SH-SY5Y (cell line): ENCODE measurements around the gene SF3A2.

ENCODE experiments used
- GATA2 ChIP-seq: IDR thresholded peaks from 2 replicates; pipeline ENCODE4 v1.6.1; 2011; ENCODE audit warnings: mild to moderate bottlenecking, low read depth, low read length
- GATA3 ChIP-seq: IDR thresholded peaks from 2 replicates; pipeline ENCODE4 v1.6.1; 2011; ENCODE audit warnings: low read depth, mild to moderate bottlenecking, low read length, moderate library complexity

DNA sequence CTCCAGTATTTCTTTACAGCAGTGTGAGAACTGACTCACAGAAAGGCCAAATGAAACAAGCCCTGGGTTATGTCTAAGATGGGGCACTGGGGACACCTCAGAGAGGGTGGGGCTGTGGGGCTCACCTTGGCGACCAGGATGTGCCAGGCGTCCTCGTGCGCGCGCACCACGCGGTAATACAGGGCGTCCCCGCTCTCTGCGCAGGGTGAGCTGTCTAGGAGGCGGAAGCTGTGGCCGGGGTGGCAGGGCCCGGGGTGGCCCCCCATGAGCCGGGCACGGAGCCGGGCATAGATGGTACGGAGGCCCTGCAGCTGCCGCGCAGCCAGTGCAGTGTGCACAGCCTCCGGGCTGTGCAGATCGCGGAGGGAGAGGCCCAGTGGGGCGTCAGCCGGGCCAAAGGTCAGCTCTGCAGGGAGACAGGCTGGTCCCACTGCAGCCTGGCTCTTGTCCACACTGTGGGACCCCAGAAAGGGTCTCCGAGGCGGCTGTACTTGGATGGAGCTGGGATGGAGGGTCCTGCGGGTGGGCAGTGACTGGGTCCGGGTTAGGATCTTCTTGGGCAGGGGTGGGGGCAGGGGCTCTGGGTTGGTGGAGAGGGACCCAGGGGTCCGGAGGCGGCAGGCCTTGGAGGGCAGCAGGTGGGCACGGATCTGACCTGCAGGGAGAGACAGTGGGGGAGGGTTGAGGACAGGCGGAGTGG, 42.0 kb downstream of the SF3A2 start:
- no peak for TF ChIP-seq GATA2
- no peak for TF ChIP-seq GATA3
